Osteoblast (primary cell): ENCODE measurements around the gene TTC1. TPM values are rescaled to one million over a fixed set of nuclear protein-coding genes. Genes with fewer than 3 reads are reported as not detected.

Experiments
- DNase-seq: peaks from one replicate; pipeline ENCODE4 v3.0.0; 2011; ENCODE audit warnings: low spot score, mixed read lengths; ENCODE audit not compliant: insufficient read length; ENCODE audit errors: missing footprints
- H2AFZ ChIP-seq: 2 replicates; pipeline ENCODE4 v1.6.0; 2011; ENCODE audit warnings: mild to moderate bottlenecking, low read length
- H3K27ac ChIP-seq: 2 replicates; pipeline ENCODE4 v1.5.1; 2011; ENCODE audit warnings: mild to moderate bottlenecking, low read depth, low read length, moderate library complexity
- H3K27me3 ChIP-seq: 2 replicates; pipeline ENCODE4 v1.6.0; 2012; ENCODE audit warnings: mild to moderate bottlenecking, control low read depth, inconsistent platforms, low read length, moderate library complexity; ENCODE audit not compliant: insufficient read depth
- H3K36me3 ChIP-seq: 2 replicates; pipeline ENCODE4 v1.5.1; 2011; ENCODE audit warnings: mild to moderate bottlenecking, low read length, control low read depth, moderate library complexity; ENCODE audit not compliant: insufficient read depth
- H3K4me1 ChIP-seq: 2 replicates; pipeline ENCODE4 v1.5.1; 2011; ENCODE audit warnings: mild to moderate bottlenecking, low read length, control low read depth, moderate library complexity; ENCODE audit not compliant: insufficient read depth
- H3K4me2 ChIP-seq: 2 replicates; pipeline ENCODE4 v1.6.0; 2011; ENCODE audit warnings: mild to moderate bottlenecking, low read length; ENCODE audit not compliant: insufficient read depth
- H3K4me3 ChIP-seq: fragments of 200-600 bp; sonication (generic); 3 replicates; pipeline ENCODE4 v1.5.1; 2012; ENCODE audit warnings: mild to moderate bottlenecking, low read length, inconsistent platforms; ENCODE audit not compliant: insufficient read depth
- H3K79me2 ChIP-seq: 2 replicates; pipeline ENCODE4 v1.6.0; 2012; ENCODE audit warnings: mild to moderate bottlenecking, low read length, control low read depth, inconsistent platforms; ENCODE audit not compliant: insufficient read depth
- H3K9me3 ChIP-seq: 2 replicates; pipeline ENCODE4 v1.5.1; 2011; ENCODE audit warnings: low read depth, low read length, control low read depth
- H4K20me1 ChIP-seq: 2 replicates; pipeline ENCODE4 v1.6.0; 2012; ENCODE audit warnings: mild to moderate bottlenecking, low read length, control low read depth; ENCODE audit not compliant: insufficient read depth
- total RNA-seq: library from RNA; depleted of rRNA; stranded (reverse); fragments of >200 nt; gene quantifications from 2 replicates; pipeline ENCODE4 v1.2.3, GENCODE V29; 2012
- TF ChIP-seq, protein P1 (sequence below): IDR thresholded peaks from 2 replicates; pipeline ENCODE4 v1.5.1; 2011; ENCODE audit warnings: mild to moderate bottlenecking, low read depth, low read length, moderate library complexity; ENCODE audit errors: extremely low read depth

Gene TTC1
- total RNA-seq, 1 donor = 49.9 TPM

DNA sequence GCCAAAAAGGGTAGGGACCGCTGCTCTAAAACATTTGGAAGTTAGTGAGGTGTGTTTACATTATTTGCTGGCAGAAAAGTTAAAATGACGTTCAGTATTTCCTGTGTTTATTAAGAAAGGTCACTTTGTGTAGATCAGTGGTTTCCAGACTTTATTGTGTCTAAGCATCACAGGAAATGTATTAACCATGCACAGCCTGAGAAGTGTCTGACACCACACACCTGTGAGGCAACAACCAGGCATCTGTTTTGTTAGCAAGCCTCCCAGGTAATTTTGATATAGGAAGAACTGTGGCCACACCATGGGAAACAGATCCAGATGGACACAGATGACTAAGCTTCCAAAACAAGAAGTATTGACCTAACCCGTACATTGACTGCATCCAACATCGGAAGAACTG is 12.0 kb downstream of the TTC1 start:
- Histone ChIP-seq H3K27ac (no peak overlapping the region), H3K4me2 (no peak overlapping the region)
- DNase-seq = no peak

DNA sequence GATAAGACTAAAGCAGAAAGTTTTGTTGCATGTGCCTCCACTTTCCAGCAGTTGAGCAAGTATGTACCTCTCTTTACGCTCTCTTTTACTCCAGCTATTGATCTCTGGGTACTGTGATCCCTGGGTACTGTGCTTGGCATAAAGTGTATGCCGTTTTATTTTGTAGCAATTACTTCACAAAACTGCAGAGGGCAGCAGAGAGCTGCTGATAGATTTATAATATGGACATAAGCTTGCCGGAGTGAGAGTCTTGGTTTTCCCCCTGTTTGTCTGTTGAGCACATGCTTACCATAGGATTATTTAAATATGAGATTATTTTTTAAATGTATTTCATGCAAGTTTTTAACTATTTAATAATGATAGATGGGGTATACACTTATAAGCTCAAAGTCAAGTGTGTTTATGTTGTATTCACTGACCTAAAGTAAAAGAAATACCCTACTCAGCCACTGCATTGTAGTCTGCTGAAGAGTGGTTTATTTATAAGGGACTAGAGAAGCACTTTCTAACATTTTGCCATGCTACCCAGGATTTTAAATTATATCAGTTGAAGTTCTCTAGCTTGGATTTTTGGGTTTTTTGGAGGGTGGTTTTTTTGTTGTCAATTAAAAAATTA is 13.0 kb downstream of the TTC1 start:
- peaks cover 3% of the 10 kb centered on the region for H3K36me3 ChIP-seq
- H4K20me1 ChIP-seq = peaks cover 13% of the 10 kb centered on the region
- no peak overlapping the region for H2AFZ ChIP-seq
- no peak overlapping the region for H3K4me2 ChIP-seq
- DNase-seq = peak; percentile 87
- TF ChIP-seq, protein P1, sequence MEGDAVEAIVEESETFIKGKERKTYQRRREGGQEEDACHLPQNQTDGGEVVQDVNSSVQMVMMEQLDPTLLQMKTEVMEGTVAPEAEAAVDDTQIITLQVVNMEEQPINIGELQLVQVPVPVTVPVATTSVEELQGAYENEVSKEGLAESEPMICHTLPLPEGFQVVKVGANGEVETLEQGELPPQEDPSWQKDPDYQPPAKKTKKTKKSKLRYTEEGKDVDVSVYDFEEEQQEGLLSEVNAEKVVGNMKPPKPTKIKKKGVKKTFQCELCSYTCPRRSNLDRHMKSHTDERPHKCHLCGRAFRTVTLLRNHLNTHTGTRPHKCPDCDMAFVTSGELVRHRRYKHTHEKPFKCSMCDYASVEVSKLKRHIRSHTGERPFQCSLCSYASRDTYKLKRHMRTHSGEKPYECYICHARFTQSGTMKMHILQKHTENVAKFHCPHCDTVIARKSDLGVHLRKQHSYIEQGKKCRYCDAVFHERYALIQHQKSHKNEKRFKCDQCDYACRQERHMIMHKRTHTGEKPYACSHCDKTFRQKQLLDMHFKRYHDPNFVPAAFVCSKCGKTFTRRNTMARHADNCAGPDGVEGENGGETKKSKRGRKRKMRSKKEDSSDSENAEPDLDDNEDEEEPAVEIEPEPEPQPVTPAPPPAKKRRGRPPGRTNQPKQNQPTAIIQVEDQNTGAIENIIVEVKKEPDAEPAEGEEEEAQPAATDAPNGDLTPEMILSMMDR = peak; percentile 82
- H3K4me3 ChIP-seq = no peak overlapping the region
- no peak overlapping the region for H3K27ac ChIP-seq
- no peaks in the 10 kb centered on the region for H3K9me3 ChIP-seq
- H3K79me2 ChIP-seq = peaks cover 42% of the 10 kb centered on the region
- no peaks in the 10 kb centered on the region for H3K27me3 ChIP-seq
- no peaks in the 10 kb centered on the region for H3K4me1 ChIP-seq

More for the DNA sequence above, 12.0 kb downstream of the TTC1 start:
- Histone ChIP-seq H3K79me2 (peaks cover 37% of the 10 kb centered on the region), H4K20me1 (peaks cover 16% of the 10 kb centered on the region), H3K36me3 (peaks cover 7% of the 10 kb centered on the region), H3K4me3 (no peak overlapping the region), H3K4me1 (no peaks in the 10 kb centered on the region), H3K9me3 (no peaks in the 10 kb centered on the region), H3K27me3 (no peaks in the 10 kb centered on the region), H2AFZ (no peak overlapping the region)
- TF ChIP-seq, protein P1 = no peak

DNA sequence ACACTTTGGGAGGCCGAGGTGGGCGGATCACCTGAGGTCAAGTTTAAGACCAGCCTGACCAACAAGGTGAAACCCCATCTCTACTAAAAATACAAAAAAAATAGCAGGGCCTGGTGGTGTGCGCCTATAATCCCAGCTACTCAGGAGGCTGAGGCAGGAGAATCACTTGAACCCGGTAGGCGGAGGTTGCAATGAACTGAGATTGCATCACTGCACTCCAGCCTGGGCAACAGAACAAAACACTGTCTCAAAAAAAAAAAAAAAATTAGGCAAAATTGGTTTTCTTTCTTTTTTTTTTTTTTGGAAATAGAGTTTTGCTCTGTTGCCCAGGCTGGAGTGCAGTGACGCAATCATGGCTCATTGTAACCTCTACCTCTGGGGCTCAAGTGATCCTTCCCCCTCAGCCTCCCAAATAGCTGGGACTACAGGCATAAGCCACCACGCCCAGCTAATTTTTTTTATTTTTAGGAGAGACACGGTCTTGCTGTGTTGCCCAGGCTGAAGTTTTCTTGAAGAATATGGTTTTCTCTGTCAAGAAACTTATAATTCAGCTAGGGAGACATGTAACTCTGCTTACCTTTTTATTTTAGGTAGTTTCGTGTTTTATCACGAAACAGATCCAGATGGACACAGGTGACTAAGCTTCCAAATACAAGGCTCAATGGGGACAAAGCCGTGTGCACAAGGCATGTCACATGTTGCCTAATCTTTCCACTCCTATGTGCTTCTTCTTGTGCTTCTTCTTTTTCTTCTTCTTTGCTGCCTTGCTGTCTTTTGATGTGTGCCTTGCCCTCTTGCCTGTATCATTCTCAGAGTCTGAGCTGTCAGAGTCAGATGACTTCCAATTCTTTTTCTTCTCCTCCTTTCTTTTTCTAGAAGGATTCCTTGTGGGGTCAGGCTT is 14.3 kb downstream of the TTC1 start:
- no peaks in the 10 kb centered on the region for H3K9me3 ChIP-seq
- H4K20me1 ChIP-seq = peaks cover 11% of the 10 kb centered on the region
- H3K27ac ChIP-seq = no peak overlapping the region
- no peak overlapping the region for H2AFZ ChIP-seq
- TF ChIP-seq, protein P1 = no peak
- H3K27me3 ChIP-seq = no peaks in the 10 kb centered on the region
- no peak overlapping the region for H3K4me2 ChIP-seq
- peaks cover 44% of the 10 kb centered on the region for H3K79me2 ChIP-seq
- DNase-seq = no peak
- H3K4me3 ChIP-seq = no peak overlapping the region
- peaks cover 3% of the 10 kb centered on the region for H3K36me3 ChIP-seq
- no peaks in the 10 kb centered on the region for H3K4me1 ChIP-seq

DNA sequence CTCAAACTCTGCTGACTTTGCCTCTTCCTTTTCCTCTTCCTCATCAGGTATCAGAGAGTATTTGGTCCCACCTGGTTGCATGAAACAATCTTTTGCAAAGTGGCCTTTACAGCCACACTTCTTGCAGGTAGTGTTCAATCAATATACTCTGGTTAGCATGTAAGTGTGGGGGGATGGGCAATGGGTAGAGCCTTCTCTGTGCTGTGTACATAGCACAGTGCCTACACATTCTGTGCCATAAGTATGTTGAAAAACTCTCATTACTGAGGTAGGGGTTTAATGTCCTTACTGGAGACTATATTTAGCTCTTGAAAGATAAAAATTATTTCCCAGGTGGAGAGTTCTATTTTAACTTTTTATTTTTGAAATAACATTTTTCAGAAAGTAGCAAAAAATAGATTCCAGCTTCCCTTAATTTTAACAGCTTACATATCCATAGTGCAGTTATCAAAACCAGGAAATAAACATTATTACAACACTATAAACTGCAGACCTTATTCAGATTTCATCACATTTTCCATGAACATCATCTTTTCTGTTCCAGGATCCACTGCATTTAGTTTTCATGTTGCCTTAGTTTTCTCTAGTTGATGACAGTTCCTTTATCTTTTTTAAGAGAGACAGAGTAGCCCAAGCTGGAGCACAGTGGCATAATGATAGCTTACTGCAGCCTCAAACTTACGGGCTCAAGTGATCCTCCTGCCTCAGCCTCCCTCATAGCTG is 15.1 kb downstream of the TTC1 start:
- no peaks in the 10 kb centered on the region for H3K4me1 ChIP-seq
- TF ChIP-seq, protein P1 = no peak
- H3K4me2 ChIP-seq = no peak overlapping the region
- DNase-seq = peak; percentile 4
- H4K20me1 ChIP-seq = peaks cover 6% of the 10 kb centered on the region
- no peaks in the 10 kb centered on the region for H3K9me3 ChIP-seq
- H3K4me3 ChIP-seq = no peak overlapping the region
- H3K79me2 ChIP-seq = peaks cover 45% of the 10 kb centered on the region
- no peak overlapping the region for H3K27ac ChIP-seq
- H2AFZ ChIP-seq = no peak overlapping the region
- peaks cover 3% of the 10 kb centered on the region for H3K36me3 ChIP-seq
- H3K27me3 ChIP-seq = no peaks in the 10 kb centered on the region
